Measurements from ENCODE around the gene MAP3K5.
A peak's percentile ranks its signal among the peaks of the same experiment; 100 is the strongest.

MAP3K5 gene

GRCh38 chr6:136544326-136544725, 248.0 kb downstream of the MAP3K5 start:
- H3K4me3 ChIP-seq (ENCODE audit: control insufficient read depth in 1 of 7, extremely low read depth in 1 of 7, insufficient read depth in 4 of 7, low read depth in 2 of 7, low read length in 6 of 7) = no peak overlapping the region
- H3K27me3 ChIP-seq (replicated peaks in 2 of 5; ENCODE audit: control insufficient read depth in 4 of 5, insufficient read depth in 5 of 5, low read length in 4 of 5) = no peaks in the 10 kb centered on the region
- CTCF ChIA-PET = interaction anchor here (1.1 to 5.2 kb wide), 4 partner anchors 13 to 29 kb away, joined by 3 to 33 read pairs (median 4); no protein-coding TSS in a partner anchor
- no peaks in the 10 kb centered on the region for H3K9me3 ChIP-seq (ENCODE audit: control extremely low read depth in 1 of 5, control insufficient read depth in 4 of 5, insufficient read depth in 2 of 5, low read depth in 1 of 5, low read length in 4 of 5)
- DNase-seq = no peak
- peaks cover 0 to 12% (median 8%) of the 10 kb centered on the region in 4 experiments for H3K4me1 ChIP-seq (ENCODE audit: control extremely low read depth in 1 of 4, control insufficient read depth in 4 of 4, insufficient read depth in 4 of 4, low read length in 3 of 4)
- WGBS (ENCODE audit: insufficient coverage) = 71% methylated on average over 1 of the region's 1 CpG
- H3K27ac ChIP-seq (ENCODE audit: insufficient read depth in 1 of 2, low read depth in 1 of 2, low read length in 2 of 2, poor library complexity in 1 of 2, severe bottlenecking in 2 of 2) = no peak overlapping the region
- POLR2A ChIA-PET = no interaction called here
- no peaks in the 10 kb centered on the region for H3K36me3 ChIP-seq (ENCODE audit: control insufficient read depth in 4 of 4, insufficient read depth in 4 of 4, low read length in 3 of 4)

DNA sequence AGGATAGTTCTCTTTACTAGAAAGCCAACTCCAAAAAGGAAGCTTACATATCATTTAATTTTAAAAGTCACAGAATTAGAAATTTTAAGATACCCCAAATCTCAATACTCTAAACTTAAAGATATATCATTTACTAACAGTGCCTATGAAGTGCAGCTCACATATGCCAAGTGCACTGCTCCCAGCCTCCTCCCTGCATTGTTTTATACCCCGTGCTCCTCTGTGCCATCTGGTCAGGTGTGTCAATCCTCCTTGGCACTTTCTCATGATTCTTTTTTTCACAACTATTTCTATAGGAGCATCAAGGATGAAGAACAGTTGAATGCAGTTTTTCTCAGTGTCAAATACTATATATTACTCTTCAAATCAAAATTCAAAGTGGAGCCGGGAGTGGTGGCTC, 250.9 kb downstream of the MAP3K5 start:
- Histone ChIP-seq H3K27ac (ENCODE audit: insufficient read depth in 1 of 2, low read depth in 1 of 2, low read length in 2 of 2, poor library complexity in 1 of 2, severe bottlenecking in 2 of 2) (no peak overlapping the region), H3K36me3 (ENCODE audit: control insufficient read depth in 4 of 4, insufficient read depth in 4 of 4, low read length in 3 of 4) (no peaks in the 10 kb centered on the region), H3K27me3 (replicated peaks in 2 of 5; ENCODE audit: control insufficient read depth in 4 of 5, insufficient read depth in 5 of 5, low read length in 4 of 5) (no peaks in the 10 kb centered on the region), H3K4me3 (ENCODE audit: control insufficient read depth in 1 of 7, extremely low read depth in 1 of 7, insufficient read depth in 4 of 7, low read depth in 2 of 7, low read length in 6 of 7) (no peak overlapping the region), H3K4me1 (ENCODE audit: control extremely low read depth in 1 of 4, control insufficient read depth in 4 of 4, insufficient read depth in 4 of 4, low read length in 3 of 4) (peaks cover 7 to 11% (median 8%) of the 10 kb centered on the region in 4 experiments), H3K9me3 (ENCODE audit: control extremely low read depth in 1 of 5, control insufficient read depth in 4 of 5, insufficient read depth in 2 of 5, low read depth in 1 of 5, low read length in 4 of 5) (no peaks in the 10 kb centered on the region)
- no peak for DNase-seq
- ChIA-PET POLR2A (no interaction called here), CTCF (interaction anchor here (1.0 to 2.8 kb wide), 4 partner anchors 14 to 161 kb away, joined by 3 to 20 read pairs (median 4); no protein-coding TSS in a partner anchor)
- 100% methylated on average over 1 of the region's 2 CpGs for WGBS (ENCODE audit: insufficient coverage)

DNA sequence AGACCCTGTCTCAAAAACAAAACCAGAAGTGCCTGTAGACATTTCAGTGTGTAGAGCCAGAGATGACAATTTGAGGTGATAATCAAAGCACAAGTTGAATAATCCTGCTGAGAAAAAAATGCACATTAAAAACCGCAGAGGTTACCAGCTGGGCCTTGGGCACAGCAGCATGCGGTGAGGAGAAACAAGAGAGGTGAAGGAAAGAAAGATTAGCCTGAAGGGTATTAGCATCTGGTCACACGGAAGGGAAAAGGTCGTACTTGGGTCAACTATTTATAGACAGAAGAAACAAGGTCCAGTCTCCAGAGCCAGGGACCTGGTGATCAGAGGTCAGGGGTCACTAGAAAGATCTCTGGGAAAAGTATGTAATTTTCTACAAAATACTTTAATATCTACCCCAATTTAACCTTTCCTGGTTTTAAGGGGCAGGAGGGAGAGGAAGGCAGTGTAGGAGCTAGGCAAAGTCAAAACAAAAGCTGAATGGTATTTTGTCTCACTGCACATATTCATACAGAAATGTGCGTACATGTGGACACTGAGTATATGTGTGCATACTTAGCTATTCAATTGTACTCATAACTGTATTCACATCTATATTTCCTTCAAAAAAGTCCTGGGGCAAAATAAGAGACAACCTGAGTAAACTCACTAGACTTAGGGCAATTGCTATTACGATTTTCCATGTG, 252.2 kb downstream of the MAP3K5 start:
- Histone ChIP-seq H3K4me3 (ENCODE audit: control insufficient read depth in 1 of 7, extremely low read depth in 1 of 7, insufficient read depth in 4 of 7, low read depth in 2 of 7, low read length in 6 of 7) (no peak overlapping the region), H3K9me3 (ENCODE audit: control extremely low read depth in 1 of 5, control insufficient read depth in 4 of 5, insufficient read depth in 2 of 5, low read depth in 1 of 5, low read length in 4 of 5) (no peaks in the 10 kb centered on the region), H3K4me1 (ENCODE audit: control extremely low read depth in 1 of 4, control insufficient read depth in 4 of 4, insufficient read depth in 4 of 4, low read length in 3 of 4) (peaks cover 7 to 16% (median 14%) of the 10 kb centered on the region in 4 experiments), H3K36me3 (ENCODE audit: control insufficient read depth in 4 of 4, insufficient read depth in 4 of 4, low read length in 3 of 4) (peaks cover 0 to 2% (median 0%) of the 10 kb centered on the region in 4 experiments), H3K27ac (ENCODE audit: insufficient read depth in 1 of 2, low read depth in 1 of 2, low read length in 2 of 2, poor library complexity in 1 of 2, severe bottlenecking in 2 of 2) (no peak overlapping the region), H3K27me3 (replicated peaks in 2 of 5; ENCODE audit: control insufficient read depth in 4 of 5, insufficient read depth in 5 of 5, low read length in 4 of 5) (no peaks in the 10 kb centered on the region)
- CTCF ChIA-PET = interaction anchor here (1.1 to 2.8 kb wide), 4 partner anchors 7 to 15 kb away, joined by 3 to 20 read pairs (median 12); partner anchors contain the start of gene MAP7
- 87% methylated on average over 4 of the region's 6 CpGs for WGBS (ENCODE audit: insufficient coverage)
- DNase-seq = no peak
- POLR2A ChIA-PET = no interaction called here

DNA sequence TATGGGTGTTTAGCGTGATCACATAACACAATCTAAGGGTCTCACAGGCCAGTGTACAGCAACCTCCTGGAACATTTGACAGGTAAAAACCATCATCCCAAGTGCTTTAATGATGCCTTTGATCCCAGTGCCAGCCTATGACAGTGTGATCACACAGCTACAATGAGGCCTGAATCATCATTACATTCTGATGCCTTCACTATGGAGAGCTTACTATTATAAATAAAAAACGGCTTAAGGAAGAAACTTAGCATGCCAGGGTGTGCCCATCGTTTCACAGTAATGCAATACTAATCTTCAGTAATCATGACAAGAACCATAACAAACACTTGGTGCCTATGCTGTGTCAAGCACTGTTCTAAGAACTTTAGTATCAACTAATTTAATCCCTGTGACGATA, 253.4 kb downstream of the MAP3K5 start:
- H3K4me3 ChIP-seq (ENCODE audit: control insufficient read depth in 1 of 7, extremely low read depth in 1 of 7, insufficient read depth in 4 of 7, low read depth in 2 of 7, low read length in 6 of 7) = no peak overlapping the region
- no peaks in the 10 kb centered on the region for H3K27me3 ChIP-seq (replicated peaks in 2 of 5; ENCODE audit: control insufficient read depth in 4 of 5, insufficient read depth in 5 of 5, low read length in 4 of 5)
- no peaks in the 10 kb centered on the region for H3K9me3 ChIP-seq (ENCODE audit: control extremely low read depth in 1 of 5, control insufficient read depth in 4 of 5, insufficient read depth in 2 of 5, low read depth in 1 of 5, low read length in 4 of 5)
- DNase-seq = no peak
- POLR2A ChIA-PET = no interaction called here
- H3K36me3 ChIP-seq (ENCODE audit: control insufficient read depth in 4 of 4, insufficient read depth in 4 of 4, low read length in 3 of 4) = peaks cover 0 to 2% (median 0%) of the 10 kb centered on the region in 4 experiments
- no peak overlapping the region for H3K27ac ChIP-seq (ENCODE audit: insufficient read depth in 1 of 2, low read depth in 1 of 2, low read length in 2 of 2, poor library complexity in 1 of 2, severe bottlenecking in 2 of 2)
- CTCF ChIA-PET = interaction anchor here (0.8 to 2.8 kb wide), 6 partner anchors 9 to 151 kb away, joined by 3 to 20 read pairs (median 4); partner anchors contain the start of gene MAP7
- peaks cover 7 to 26% (median 17%) of the 10 kb centered on the region in 4 experiments for H3K4me1 ChIP-seq (ENCODE audit: control extremely low read depth in 1 of 4, control insufficient read depth in 4 of 4, insufficient read depth in 4 of 4, low read length in 3 of 4)
- 96% methylated on average over 3 of the region's 4 CpGs for WGBS (ENCODE audit: insufficient coverage)

GRCh38 chr6:136535880-136536650, 256.2 kb downstream of the MAP3K5 start:
- Histone ChIP-seq H3K27ac (ENCODE audit: insufficient read depth in 1 of 2, low read depth in 1 of 2, low read length in 2 of 2, poor library complexity in 1 of 2, severe bottlenecking in 2 of 2) (no peak overlapping the region), H3K9me3 (ENCODE audit: control extremely low read depth in 1 of 5, control insufficient read depth in 4 of 5, insufficient read depth in 2 of 5, low read depth in 1 of 5, low read length in 4 of 5) (no peaks in the 10 kb centered on the region), H3K36me3 (ENCODE audit: control insufficient read depth in 4 of 4, insufficient read depth in 4 of 4, low read length in 3 of 4) (peaks cover 0 to 2% (median 0%) of the 10 kb centered on the region in 4 experiments), H3K27me3 (replicated peaks in 2 of 5; ENCODE audit: control insufficient read depth in 4 of 5, insufficient read depth in 5 of 5, low read length in 4 of 5) (no peaks in the 10 kb centered on the region), H3K4me3 (ENCODE audit: control insufficient read depth in 1 of 7, extremely low read depth in 1 of 7, insufficient read depth in 4 of 7, low read depth in 2 of 7, low read length in 6 of 7) (peak overlapping the region in 1 of 7 experiments; percentile 13), H3K4me1 (ENCODE audit: control extremely low read depth in 1 of 4, control insufficient read depth in 4 of 4, insufficient read depth in 4 of 4, low read length in 3 of 4) (peaks cover 11 to 33% (median 20%) of the 10 kb centered on the region in 4 experiments)
- no peak for DNase-seq
- 100% methylated on average over 1 of the region's 8 CpGs for WGBS (ENCODE audit: insufficient coverage)
- POLR2A ChIA-PET = no interaction called here
- CTCF ChIA-PET = interaction anchor here (0.8 to 1.8 kb wide), 6 partner anchors 9 to 18 kb away, joined by 3 to 11 read pairs (median 6); partner anchors contain the start of gene MAP7

DNA sequence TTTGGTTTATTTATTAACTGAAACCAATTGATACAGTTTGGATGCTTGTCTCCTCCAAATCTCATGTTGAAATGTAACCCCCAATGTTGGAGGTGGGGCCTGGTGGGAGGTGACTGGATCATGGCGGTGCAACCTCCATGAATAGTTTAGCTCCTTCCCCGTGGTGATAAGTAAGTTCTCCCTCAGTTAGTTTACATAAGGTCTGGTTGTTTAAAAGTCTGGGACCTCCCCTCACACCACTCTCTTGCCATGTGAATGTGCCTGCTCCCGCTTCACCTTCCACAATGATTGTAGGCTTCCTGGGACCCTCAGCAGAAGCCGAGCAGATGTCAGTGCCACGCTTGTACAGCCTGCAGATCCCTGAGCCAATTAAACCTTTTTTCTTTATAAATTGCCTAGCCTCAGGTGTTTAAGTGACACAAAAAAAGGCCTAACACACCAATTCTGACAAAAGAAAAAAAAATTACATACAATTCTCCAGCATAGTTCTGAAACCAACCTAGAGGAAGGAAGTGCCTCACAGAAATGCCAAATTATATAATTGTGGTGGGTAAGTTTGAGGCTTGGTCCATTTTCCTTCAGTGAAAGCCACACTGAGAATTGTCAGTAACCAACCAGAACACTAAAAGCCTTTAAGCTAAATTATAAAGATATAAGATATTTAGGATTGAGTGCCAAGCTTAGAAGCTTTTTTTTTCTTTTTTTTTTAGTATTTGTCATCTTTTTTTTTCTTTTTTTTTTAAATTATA, 257.1 kb downstream of the MAP3K5 start:
- CTCF ChIA-PET = interaction anchor here (0.6 to 1.7 kb wide), 4 partner anchors 12 to 23 kb away, joined by 3 to 7 read pairs (median 4); no protein-coding TSS in a partner anchor
- no peak overlapping the region for H3K27ac ChIP-seq (ENCODE audit: insufficient read depth in 1 of 2, low read depth in 1 of 2, low read length in 2 of 2, poor library complexity in 1 of 2, severe bottlenecking in 2 of 2)
- peaks cover 11 to 33% (median 20%) of the 10 kb centered on the region in 4 experiments for H3K4me1 ChIP-seq (ENCODE audit: control extremely low read depth in 1 of 4, control insufficient read depth in 4 of 4, insufficient read depth in 4 of 4, low read length in 3 of 4)
- no peaks in the 10 kb centered on the region for H3K9me3 ChIP-seq (ENCODE audit: control extremely low read depth in 1 of 5, control insufficient read depth in 4 of 5, insufficient read depth in 2 of 5, low read depth in 1 of 5, low read length in 4 of 5)
- POLR2A ChIA-PET = interaction anchor here (0.6 kb wide), 1 partner anchor 10 kb away, joined by 3 read pairs; no protein-coding TSS in a partner anchor
- H3K27me3 ChIP-seq (replicated peaks in 2 of 5; ENCODE audit: control insufficient read depth in 4 of 5, insufficient read depth in 5 of 5, low read length in 4 of 5) = no peaks in the 10 kb centered on the region
- H3K36me3 ChIP-seq (ENCODE audit: control insufficient read depth in 4 of 4, insufficient read depth in 4 of 4, low read length in 3 of 4) = peaks cover 0 to 2% (median 0%) of the 10 kb centered on the region in 4 experiments
- peak; percentile 43 to 86 (median 75) for DNase-seq
- 60% methylated on average over 2 of the region's 5 CpGs for WGBS (ENCODE audit: insufficient coverage)
- peak overlapping the region in 1 of 7 experiments; percentile 34 for H3K4me3 ChIP-seq (ENCODE audit: control insufficient read depth in 1 of 7, extremely low read depth in 1 of 7, insufficient read depth in 4 of 7, low read depth in 2 of 7, low read length in 6 of 7)
